Neuronal stem cell (in vitro differentiated cells): ENCODE data around the gene BUB1B.

Experiments used
- DNase-seq: peaks from one replicate; pipeline ENCODE4 v3.0.0-alpha.2; 2013; ENCODE audit warnings: low spot score
- H2AFZ ChIP-seq: one replicate; pipeline ENCODE4 v1.6.1; 2013; ENCODE audit warnings: mild to moderate bottlenecking, low read length, inconsistent platforms
- H2AK5ac ChIP-seq: 2 replicates; pipeline ENCODE4 v1.6.1; 2013; ENCODE audit warnings: low read depth, mild to moderate bottlenecking, inconsistent platforms, low read length, moderate library complexity, mixed read lengths
- H2BK120ac ChIP-seq: 2 replicates; pipeline ENCODE4 v1.6.1; 2013; ENCODE audit warnings: low read depth, mild to moderate bottlenecking, inconsistent platforms, low read length, moderate library complexity, mixed read lengths
- H2BK12ac ChIP-seq: one replicate; pipeline ENCODE4 v1.6.1; 2013; ENCODE audit warnings: low read length, inconsistent platforms
- H2BK15ac ChIP-seq: 2 replicates; pipeline ENCODE4 v1.6.1; 2013; ENCODE audit warnings: mild to moderate bottlenecking, low read length, inconsistent platforms, mixed read lengths
- H2BK5ac ChIP-seq: one replicate; pipeline ENCODE4 v1.6.1; 2013; ENCODE audit warnings: inconsistent platforms, mild to moderate bottlenecking, low read length, moderate library complexity
- H3K14ac ChIP-seq: one replicate; pipeline ENCODE4 v1.6.1; 2013; ENCODE audit warnings: low read length, inconsistent platforms
- H3K18ac ChIP-seq: 2 replicates; pipeline ENCODE4 v1.6.1; 2013; ENCODE audit warnings: low read length, inconsistent platforms
- H3K23ac ChIP-seq: 2 replicates; pipeline ENCODE4 v1.6.1; 2013; ENCODE audit warnings: low read depth, mild to moderate bottlenecking, mixed read lengths, low read length, inconsistent platforms; ENCODE audit not compliant: poor library complexity
- H3K27ac ChIP-seq: replicated peaks from 3 replicates; pipeline ENCODE4 v1.5.1; 2013; ENCODE audit warnings: low read length, inconsistent platforms
- H3K27me3 ChIP-seq, 3 experiments: 2 replicates each; pipeline ENCODE4 v1.6.1; 2013; ENCODE audit warnings: low read length in 3 of 3, mild to moderate bottlenecking in 2 of 3, inconsistent platforms in 1 of 3, low read depth in 1 of 3, mixed read lengths in 1 of 3, moderate library complexity in 1 of 3; ENCODE audit not compliant: control insufficient read depth in 3 of 3, insufficient read depth in 3 of 3
- H3K36me3 ChIP-seq, 2 donors: replicated peaks in 1 of 2; 2 replicates each; pipeline ENCODE4 v1.6.1; 2013; ENCODE audit warnings: low read length in 2 of 2; ENCODE audit not compliant: control insufficient read depth in 2 of 2, insufficient read depth in 2 of 2
- H3K4ac ChIP-seq: 2 replicates; pipeline ENCODE4 v1.6.1; 2013; ENCODE audit warnings: inconsistent platforms, mild to moderate bottlenecking, low read length, moderate library complexity
- H3K4me1 ChIP-seq, 2 donors: 1 replicate in 1 of 2; 2 replicates in 1 of 2; pipeline ENCODE4 v1.6.1; 2013; ENCODE audit warnings: low read length in 2 of 2, low read depth in 1 of 2; ENCODE audit not compliant: control insufficient read depth in 2 of 2, insufficient read depth in 1 of 2
- H3K4me2 ChIP-seq: one replicate; pipeline ENCODE4 v1.6.1; 2013; ENCODE audit warnings: mild to moderate bottlenecking, low read length, inconsistent platforms; ENCODE audit not compliant: insufficient read depth, poor library complexity, severe bottlenecking
- H3K4me3 ChIP-seq, 2 donors: 2 replicates each; pipeline ENCODE4 v1.5.1; 2013; ENCODE audit warnings: low read length in 2 of 2, mild to moderate bottlenecking in 2 of 2, inconsistent platforms in 1 of 2, moderate library complexity in 1 of 2
- H3K79me1 ChIP-seq: one replicate; pipeline ENCODE4 v1.6.1; 2013; ENCODE audit warnings: low read depth, mild to moderate bottlenecking, inconsistent platforms, low read length, moderate library complexity
- H3K9ac ChIP-seq: one replicate; pipeline ENCODE4 v1.6.1; 2013; ENCODE audit warnings: mild to moderate bottlenecking, low read depth, low read length, inconsistent platforms; ENCODE audit not compliant: poor library complexity
- H3K9me3 ChIP-seq, 2 donors: replicated peaks in 1 of 2; 2 replicates each; pipeline versions ENCODE3 to v1.6.1; 2013; ENCODE audit warnings: low read length in 2 of 2, mild to moderate bottlenecking in 2 of 2, inconsistent platforms in 1 of 2, low read depth in 1 of 2, mixed read lengths in 1 of 2, moderate library complexity in 1 of 2; ENCODE audit not compliant: control insufficient read depth in 2 of 2, insufficient read depth in 1 of 2
- H4K8ac ChIP-seq: one replicate; pipeline ENCODE4 v1.6.1; 2013; ENCODE audit warnings: low read depth, mild to moderate bottlenecking, inconsistent platforms, low read length, moderate library complexity
- H4K91ac ChIP-seq: one replicate; pipeline ENCODE4 v1.6.1; 2013; ENCODE audit warnings: low read length, low read depth, mild to moderate bottlenecking, inconsistent platforms; ENCODE audit not compliant: poor library complexity
- WGBS, 2 donors: extraction: QIAGEN DNeasy Blood & Tissue Kit; methylation state at CpG; one replicate each; pipeline ENCODE4 v1.1.7; 2013; ENCODE audit warnings: missing lambda C conversion rate in 2 of 2, mixed read lengths in 1 of 2; ENCODE audit not compliant: insufficient read length in 2 of 2, insufficient replicate concordance in 1 of 2; ENCODE audit errors: extremely low coverage in 2 of 2; 5-methylcytosine and 5-hydroxymethylcytosine counted together

The BUB1B gene

DNA sequence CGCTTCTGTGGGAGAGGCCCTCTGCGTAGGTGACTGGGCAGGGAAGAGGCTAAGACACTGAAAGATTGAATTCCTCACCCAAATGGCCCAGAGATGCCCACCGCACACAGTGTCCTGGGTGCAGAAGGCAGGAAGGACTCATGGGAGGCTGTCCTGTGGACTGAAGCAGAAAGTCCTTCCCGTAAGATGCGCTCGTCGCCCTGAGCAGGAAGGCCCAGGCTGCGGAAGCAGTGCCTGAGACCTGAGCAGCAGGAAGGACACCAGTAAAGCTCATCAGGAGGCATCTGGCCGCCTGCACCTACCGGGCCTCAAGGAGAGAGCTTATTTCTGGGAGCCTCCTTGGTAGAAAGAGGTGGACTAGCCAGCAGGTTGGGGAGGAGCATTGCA, 81.3 kb downstream of the BUB1B start:
- H3K9ac ChIP-seq: no peak overlapping the region
- H4K91ac ChIP-seq: no peak overlapping the region
- H3K4me3 ChIP-seq: no peak overlapping the region
- H3K4me2 ChIP-seq: no peak overlapping the region
- peak overlapping the region; percentile 53 for H2AK5ac ChIP-seq
- H3K14ac ChIP-seq: no peak overlapping the region
- H2BK5ac ChIP-seq: no peak overlapping the region
- H3K9me3 ChIP-seq: no peaks in the 10 kb centered on the region
- no peak overlapping the region for H3K27ac ChIP-seq
- H2BK12ac ChIP-seq: no peak overlapping the region
- H2BK120ac ChIP-seq: no peak overlapping the region
- H4K8ac ChIP-seq: peak overlapping the region; percentile 45
- H3K23ac ChIP-seq: no peak overlapping the region
- no peak overlapping the region for H2BK15ac ChIP-seq
- H3K18ac ChIP-seq: peak overlapping the region; percentile 41
- H3K4ac ChIP-seq: no peak overlapping the region
- peaks cover 0 to 42% (median 9%) of the 10 kb centered on the region in 3 experiments for H3K27me3 ChIP-seq
- no CpG with 5 or more reads among the region's 10 CpGs for WGBS, 2 donors
- H2AFZ ChIP-seq: no peak overlapping the region
- DNase-seq: no peak
- no peaks in the 10 kb centered on the region for H3K36me3 ChIP-seq
- no peaks in the 10 kb centered on the region for H3K79me1 ChIP-seq
- peaks cover 9 to 14% of the 10 kb centered on the region in 2 donors for H3K4me1 ChIP-seq

DNA sequence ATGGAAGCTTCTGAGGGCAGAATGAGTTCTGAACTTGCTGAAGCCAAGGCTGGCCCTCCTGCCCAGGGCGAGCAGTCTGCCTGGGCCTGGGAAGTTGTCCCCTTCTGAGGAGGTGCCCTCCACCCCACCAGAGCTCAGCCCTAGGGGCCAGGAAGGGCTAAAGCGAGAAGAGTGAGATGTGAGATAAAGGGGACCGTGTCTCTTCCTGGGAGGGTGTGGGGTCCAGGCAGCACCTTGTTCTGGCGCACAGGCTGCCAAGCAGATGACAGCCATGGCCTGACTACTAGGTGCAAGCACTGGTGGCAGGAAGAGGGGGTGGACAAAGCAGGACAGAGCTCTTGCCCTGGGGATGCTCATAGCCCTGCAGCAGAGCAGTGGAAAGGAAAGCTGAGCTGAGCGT, 81.7 kb downstream of the BUB1B start:
- peak overlapping the region; percentile 45 for H4K8ac ChIP-seq
- H2AFZ ChIP-seq: no peak overlapping the region
- peaks cover 0 to 42% (median 9%) of the 10 kb centered on the region in 3 experiments for H3K27me3 ChIP-seq
- H4K91ac ChIP-seq: no peak overlapping the region
- H3K27ac ChIP-seq: no peak overlapping the region
- H2AK5ac ChIP-seq: peak overlapping the region; percentile 53
- no peak overlapping the region for H2BK12ac ChIP-seq
- no peak overlapping the region for H3K4me3 ChIP-seq
- H3K9me3 ChIP-seq: no peaks in the 10 kb centered on the region
- H3K79me1 ChIP-seq: no peaks in the 10 kb centered on the region
- H2BK15ac ChIP-seq: no peak overlapping the region
- DNase-seq: no peak
- peaks cover 9 to 14% of the 10 kb centered on the region in 2 donors for H3K4me1 ChIP-seq
- no peak overlapping the region for H2BK5ac ChIP-seq
- H3K14ac ChIP-seq: no peak overlapping the region
- H2BK120ac ChIP-seq: no peak overlapping the region
- H3K9ac ChIP-seq: no peak overlapping the region
- H3K4ac ChIP-seq: no peak overlapping the region
- no peak overlapping the region for H3K23ac ChIP-seq
- H3K36me3 ChIP-seq: no peaks in the 10 kb centered on the region
- H3K18ac ChIP-seq: no peak overlapping the region
- H3K4me2 ChIP-seq: no peak overlapping the region
- WGBS, 2 donors: no CpG with 5 or more reads among the region's 5 CpGs

DNA sequence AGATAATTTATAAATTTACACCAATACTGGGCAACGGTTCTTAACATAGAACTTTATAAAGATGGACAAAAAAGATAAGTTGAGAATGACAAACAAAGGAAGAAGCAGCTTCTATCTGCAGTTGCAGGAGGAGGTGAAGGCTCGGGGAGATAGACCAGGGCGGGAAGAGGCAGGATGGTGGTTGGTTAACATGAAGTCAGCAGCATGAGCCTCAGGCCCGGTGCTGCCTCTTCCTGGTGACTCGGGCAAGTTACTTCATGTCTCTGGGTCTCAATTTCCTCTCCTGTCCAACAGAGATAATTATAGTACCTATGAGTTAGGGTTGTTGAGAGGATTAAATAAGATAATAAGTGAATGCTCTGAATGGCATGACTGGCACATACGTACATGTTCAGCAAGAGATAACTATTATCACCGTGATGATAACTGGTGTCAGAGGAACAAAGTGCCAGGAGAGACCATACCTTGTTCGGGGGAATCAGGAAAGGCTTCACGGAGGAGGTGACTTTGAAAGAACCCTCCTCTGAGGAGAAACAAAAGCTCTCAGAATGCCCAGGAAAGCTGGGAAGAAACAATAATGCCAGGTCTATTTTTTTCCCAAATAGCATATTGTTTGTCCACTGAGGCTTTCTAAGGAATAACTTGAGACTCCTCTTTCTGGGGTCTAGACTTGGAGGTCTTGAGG, 82.4 kb downstream of the BUB1B start:
- H3K79me1 ChIP-seq: no peaks in the 10 kb centered on the region
- no CpG with 5 or more reads among the region's 9 CpGs for WGBS, 2 donors
- no peak for DNase-seq
- H3K36me3 ChIP-seq: no peaks in the 10 kb centered on the region
- no peak overlapping the region for H2BK120ac ChIP-seq
- no peak overlapping the region for H3K18ac ChIP-seq
- no peak overlapping the region for H4K91ac ChIP-seq
- H2BK12ac ChIP-seq: no peak overlapping the region
- H3K9ac ChIP-seq: no peak overlapping the region
- no peak overlapping the region for H2BK15ac ChIP-seq
- H3K4me3 ChIP-seq: no peak overlapping the region
- H3K27me3 ChIP-seq: peaks cover 0 to 42% (median 6%) of the 10 kb centered on the region in 3 experiments
- H4K8ac ChIP-seq: no peak overlapping the region
- H2BK5ac ChIP-seq: no peak overlapping the region
- no peak overlapping the region for H3K14ac ChIP-seq
- no peak overlapping the region for H3K4ac ChIP-seq
- no peak overlapping the region for H2AK5ac ChIP-seq
- peaks cover 9 to 14% of the 10 kb centered on the region in 2 donors for H3K4me1 ChIP-seq
- H2AFZ ChIP-seq: no peak overlapping the region
- no peaks in the 10 kb centered on the region for H3K9me3 ChIP-seq
- no peak overlapping the region for H3K4me2 ChIP-seq
- H3K23ac ChIP-seq: no peak overlapping the region
- H3K27ac ChIP-seq: no peak overlapping the region

DNA sequence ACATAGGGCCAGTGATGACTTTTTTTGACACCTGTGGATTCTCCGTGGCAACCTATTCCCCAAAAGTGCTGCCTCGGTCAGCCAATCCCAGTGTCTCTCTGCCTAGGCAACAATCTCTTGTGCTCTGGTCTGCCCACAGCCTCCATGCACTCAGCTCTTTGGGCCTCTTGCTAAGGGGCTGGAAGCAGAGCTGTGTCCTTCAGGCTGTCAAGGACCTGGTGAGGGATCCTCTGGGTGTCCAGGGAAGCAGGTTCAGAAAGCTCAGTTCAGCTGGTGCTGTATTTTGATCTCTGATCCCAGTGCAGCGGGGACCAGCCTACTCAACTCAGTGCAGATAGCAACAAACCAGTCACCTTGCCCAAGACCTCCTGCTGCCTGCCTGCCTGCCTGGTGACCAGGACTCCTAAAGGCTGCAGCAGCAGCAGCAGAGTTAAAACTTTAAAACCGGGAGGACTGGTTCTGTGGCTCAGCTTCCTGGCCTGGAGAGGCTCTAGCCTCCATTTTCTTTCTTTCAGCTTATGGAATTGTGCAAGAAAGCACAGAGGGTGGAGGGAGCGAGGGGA, 84.2 kb downstream of the BUB1B start:
- DNase-seq: no peak

More for the DNA sequence above, 84.2 kb downstream of the BUB1B start:
- peak overlapping the region; percentile 20 for H2AK5ac ChIP-seq
- H3K4me3 ChIP-seq: no peak overlapping the region
- peaks cover 0 to 40% (median 4%) of the 10 kb centered on the region in 3 experiments for H3K27me3 ChIP-seq
- no peak overlapping the region for H3K4me2 ChIP-seq
- no peaks in the 10 kb centered on the region for H3K79me1 ChIP-seq
- H3K23ac ChIP-seq: no peak overlapping the region
- H3K9me3 ChIP-seq: no peaks in the 10 kb centered on the region
- no peaks in the 10 kb centered on the region for H3K36me3 ChIP-seq
- no peak overlapping the region for H4K8ac ChIP-seq
- no peak overlapping the region for H3K9ac ChIP-seq
- WGBS, 2 donors: no CpG with 5 or more reads among the region's 5 CpGs
- peaks cover 1 to 3% of the 10 kb centered on the region in 2 donors for H3K4me1 ChIP-seq
- no peak overlapping the region for H2BK15ac ChIP-seq
- no peak overlapping the region for H3K4ac ChIP-seq
- H2BK5ac ChIP-seq: no peak overlapping the region
- H3K14ac ChIP-seq: no peak overlapping the region
- no peak overlapping the region for H4K91ac ChIP-seq
- H2AFZ ChIP-seq: peak overlapping the region; percentile 71
- no peak overlapping the region for H2BK12ac ChIP-seq
- H3K18ac ChIP-seq: no peak overlapping the region
- H3K27ac ChIP-seq: no peak overlapping the region
- H2BK120ac ChIP-seq: no peak overlapping the region
